Breast epithelium (tissue), 3 donors: ENCODE data around the gene FOXL1.

ENCODE experiments used
- POLR2A ChIP-seq: fragments of 450-650 bp; IDR thresholded peaks from one replicate; pipeline ENCODE4 v1.6.1; 2016; ENCODE audit warnings: antibody characterized with exemption, mild to moderate bottlenecking, moderate library complexity
- TF ChIP-seq, protein P1 (sequence below), 3 donors: fragments of 450-650 bp; IDR thresholded peaks; one replicate each; pipeline ENCODE4 v1.5.1; 2016 to 2017; ENCODE audit warnings: antibody characterized with exemption in 3 of 3, mild to moderate bottlenecking in 3 of 3, moderate library complexity in 3 of 3

DNA sequence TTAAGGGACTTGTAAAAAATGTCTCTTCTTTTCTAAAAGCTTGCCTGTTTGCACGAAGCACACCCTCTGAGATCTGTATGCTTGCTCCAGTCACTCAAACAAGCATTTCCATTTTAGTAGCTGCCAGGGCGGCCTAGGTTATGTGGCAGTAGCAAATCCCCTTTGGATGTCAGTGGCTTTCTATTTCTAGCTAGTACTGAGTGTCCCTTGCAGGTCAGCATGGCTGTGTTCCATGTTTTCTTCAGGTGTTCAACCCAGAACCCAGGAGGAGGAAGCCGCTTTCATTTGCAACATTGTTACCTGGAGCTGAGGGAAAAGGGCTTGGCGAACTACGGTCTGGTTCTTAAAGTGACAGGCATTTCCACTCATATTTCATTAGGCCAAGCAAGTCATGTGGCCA is 36.4 kb downstream of the FOXL1 start:
- TF ChIP-seq, protein P1, sequence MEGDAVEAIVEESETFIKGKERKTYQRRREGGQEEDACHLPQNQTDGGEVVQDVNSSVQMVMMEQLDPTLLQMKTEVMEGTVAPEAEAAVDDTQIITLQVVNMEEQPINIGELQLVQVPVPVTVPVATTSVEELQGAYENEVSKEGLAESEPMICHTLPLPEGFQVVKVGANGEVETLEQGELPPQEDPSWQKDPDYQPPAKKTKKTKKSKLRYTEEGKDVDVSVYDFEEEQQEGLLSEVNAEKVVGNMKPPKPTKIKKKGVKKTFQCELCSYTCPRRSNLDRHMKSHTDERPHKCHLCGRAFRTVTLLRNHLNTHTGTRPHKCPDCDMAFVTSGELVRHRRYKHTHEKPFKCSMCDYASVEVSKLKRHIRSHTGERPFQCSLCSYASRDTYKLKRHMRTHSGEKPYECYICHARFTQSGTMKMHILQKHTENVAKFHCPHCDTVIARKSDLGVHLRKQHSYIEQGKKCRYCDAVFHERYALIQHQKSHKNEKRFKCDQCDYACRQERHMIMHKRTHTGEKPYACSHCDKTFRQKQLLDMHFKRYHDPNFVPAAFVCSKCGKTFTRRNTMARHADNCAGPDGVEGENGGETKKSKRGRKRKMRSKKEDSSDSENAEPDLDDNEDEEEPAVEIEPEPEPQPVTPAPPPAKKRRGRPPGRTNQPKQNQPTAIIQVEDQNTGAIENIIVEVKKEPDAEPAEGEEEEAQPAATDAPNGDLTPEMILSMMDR (IDR thresholded peaks at IDR 0.05), result no peak
- no peak for TF ChIP-seq POLR2A
